Esophagus muscularis mucosa (tissue), 4 donors: ENCODE measurements around the gene SPATA24. TPM values are rescaled to one million over a fixed set of nuclear protein-coding genes. Genes with fewer than 3 reads are reported as not detected.

Experiments
- DNase-seq: peaks from one replicate; pipeline ENCODE4 v3.0.0-alpha.2; 2017; ENCODE audit errors: extremely low spot score
- H3K27ac ChIP-seq, 4 donors: fragments of 200-600 bp; sonication (generic); replicated peaks in 1 of 4; 1 replicate in 3 of 4; 2 replicates in 1 of 4; pipeline ENCODE4 v1.5.1; 2016 to 2019; ENCODE audit warnings: mild to moderate bottlenecking in 1 of 4
- H3K27me3 ChIP-seq, 4 donors: fragments of 200-600 bp; sonication (generic); one replicate each; pipeline versions ENCODE4 v1.5.1 to v1.6.0; 2016 to 2019
- H3K36me3 ChIP-seq, 4 donors: fragments of 200-600 bp; sonication (generic); one replicate each; pipeline ENCODE4 v1.5.1; 2016 to 2019
- H3K4me1 ChIP-seq, 4 donors: fragments of 200-600 bp; sonication (generic); one replicate each; pipeline ENCODE4 v1.5.1; 2016 to 2019
- H3K4me3 ChIP-seq, 4 donors: fragments of 200-600 bp; sonication (generic); 1 replicate in 2 of 4; 2 replicates in 2 of 4; pipeline ENCODE4 v1.5.1; 2016 to 2019; ENCODE audit warnings: mild to moderate bottlenecking in 4 of 4, moderate library complexity in 1 of 4
- H3K9me3 ChIP-seq, 4 donors: fragments of 200-600 bp; sonication (generic); 1 replicate in 3 of 4; 2 replicates in 1 of 4; pipeline ENCODE4 v1.5.1; 2016 to 2019
- EP300 ChIP-seq: sonication (generic); formaldehyde crosslinking; IDR thresholded peaks from one replicate; pipeline ENCODE4 v1.6.1; 2017; ENCODE audit warnings: antibody characterized with exemption
- POLR2A ChIP-seq: fragments of 450-650 bp; IDR thresholded peaks from one replicate; pipeline ENCODE4 v1.6.1; 2017; ENCODE audit warnings: antibody characterized with exemption, moderate library complexity, mild to moderate bottlenecking, low read depth
- POLR2AphosphoS5 ChIP-seq, 2 donors: sonication (generic); formaldehyde crosslinking; IDR thresholded peaks; one replicate each; pipeline ENCODE4 v1.6.1; 2017; ENCODE audit warnings: antibody characterized with exemption in 2 of 2
- WGBS: methylation state at CpG from one replicate; pipeline ENCODE4 v1.1.5; 2018; 5-methylcytosine and 5-hydroxymethylcytosine counted together
- intact Hi-C: fragments of 100-400 bp; cut with DNase I; formaldehyde crosslinking; loops from one replicate; pipeline ENCODE4 v1.15.1; 2023
- total RNA-seq, 4 donors: library from RNA; depleted of rRNA; stranded (reverse); fragments of >200 nt; gene quantifications; one replicate each; pipeline versions ENCODE4 v1.1.0 to v1.2.1, GENCODE V29; 2016
- TF ChIP-seq, protein P1 (sequence below), 3 experiments: fragments of 200-600 bp in 2 of 3; fragments of 450-650 bp in 1 of 3; sonication (generic) in 2 of 3; IDR thresholded peaks; one replicate each; pipeline ENCODE4 v1.5.1; 2017 to 2019; ENCODE audit warnings: antibody characterized with exemption in 3 of 3, mild to moderate bottlenecking in 2 of 3, moderate library complexity in 1 of 3

SPATA24 gene
- total RNA-seq, 4 donors from 2014 or later: 2.9 to 6.5 (median 4.8) TPM

DNA sequence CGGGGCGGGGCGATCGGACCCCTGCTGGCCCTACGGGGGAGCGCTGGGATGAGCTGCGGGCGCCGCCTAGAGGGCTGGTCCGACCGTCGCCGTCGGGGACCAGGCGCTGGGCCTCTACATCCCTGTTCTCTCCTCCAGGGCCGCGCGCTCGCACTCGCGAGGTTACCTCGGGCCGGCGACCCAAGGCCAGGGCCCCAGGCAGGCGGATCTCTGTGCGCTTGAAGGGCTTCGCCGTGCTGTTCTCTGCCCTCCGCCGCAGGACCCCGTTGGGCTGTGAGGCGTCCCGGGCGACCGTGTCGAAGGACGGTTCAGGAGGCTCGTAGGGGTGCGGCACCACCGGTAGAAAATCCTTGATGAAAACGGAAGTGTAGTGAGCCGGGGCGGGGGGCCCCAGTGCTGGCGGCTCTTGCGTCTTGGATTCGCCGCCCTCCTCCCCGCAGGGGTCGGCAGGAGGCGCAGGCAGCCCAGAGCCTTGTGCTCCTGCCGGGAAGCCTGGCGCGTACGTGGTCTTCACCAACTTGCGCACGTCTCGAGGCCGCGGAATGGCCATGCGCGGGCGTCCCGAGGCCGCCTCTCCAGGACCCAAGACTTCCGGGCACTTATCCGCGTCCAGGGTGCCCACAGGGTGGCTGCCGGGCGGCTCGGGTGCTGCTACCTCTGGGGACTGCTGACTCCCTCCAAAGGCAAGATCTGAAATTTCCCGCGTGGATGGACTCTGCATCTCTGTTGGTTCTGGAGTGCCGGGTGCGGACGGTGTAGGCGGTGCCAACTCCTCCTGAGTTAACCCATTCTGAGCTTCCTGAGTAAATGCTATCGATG, 11.0 kb downstream of the SPATA24 start:
- intact Hi-C loops: no loop called here
- peak overlapping the region; percentile 58 to 63 (median 62) for H3K4me3 ChIP-seq
- peak overlapping the region in 2 of 4 donors; percentile 79 to 84 for H3K27ac ChIP-seq
- no peaks in the 10 kb centered on the region for H3K9me3 ChIP-seq
- peaks cover 0 to 37% (median 6%) of the 10 kb centered on the region in 4 donors for H3K27me3 ChIP-seq
- H3K36me3 ChIP-seq: peaks cover 0 to 15% (median 0%) of the 10 kb centered on the region in 4 donors
- 15% methylated on average over 17 of the region's 77 CpGs for WGBS
- no peak for TF ChIP-seq POLR2A
- TF ChIP-seq EP300: no peak
- TF ChIP-seq, protein P1, sequence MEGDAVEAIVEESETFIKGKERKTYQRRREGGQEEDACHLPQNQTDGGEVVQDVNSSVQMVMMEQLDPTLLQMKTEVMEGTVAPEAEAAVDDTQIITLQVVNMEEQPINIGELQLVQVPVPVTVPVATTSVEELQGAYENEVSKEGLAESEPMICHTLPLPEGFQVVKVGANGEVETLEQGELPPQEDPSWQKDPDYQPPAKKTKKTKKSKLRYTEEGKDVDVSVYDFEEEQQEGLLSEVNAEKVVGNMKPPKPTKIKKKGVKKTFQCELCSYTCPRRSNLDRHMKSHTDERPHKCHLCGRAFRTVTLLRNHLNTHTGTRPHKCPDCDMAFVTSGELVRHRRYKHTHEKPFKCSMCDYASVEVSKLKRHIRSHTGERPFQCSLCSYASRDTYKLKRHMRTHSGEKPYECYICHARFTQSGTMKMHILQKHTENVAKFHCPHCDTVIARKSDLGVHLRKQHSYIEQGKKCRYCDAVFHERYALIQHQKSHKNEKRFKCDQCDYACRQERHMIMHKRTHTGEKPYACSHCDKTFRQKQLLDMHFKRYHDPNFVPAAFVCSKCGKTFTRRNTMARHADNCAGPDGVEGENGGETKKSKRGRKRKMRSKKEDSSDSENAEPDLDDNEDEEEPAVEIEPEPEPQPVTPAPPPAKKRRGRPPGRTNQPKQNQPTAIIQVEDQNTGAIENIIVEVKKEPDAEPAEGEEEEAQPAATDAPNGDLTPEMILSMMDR (IDR thresholded peaks at IDR 0.05): peak in 2 of 3 experiments; percentile 20 to 41
- TF ChIP-seq POLR2AphosphoS5 (IDR thresholded peaks at IDR 0.05): no peak
- H3K4me1 ChIP-seq: peaks cover 57 to 77% (median 65%) of the 10 kb centered on the region in 4 donors
- DNase-seq: no peak

GRCh38 chr5:139392324-139392677, 11.6 kb downstream of the SPATA24 start:
- WGBS: no CpG with 5 or more reads among the region's 36 CpGs
- Histone ChIP-seq H3K27ac (peak overlapping the region; percentile 11 to 49 (median 37)), H3K36me3 (peaks cover 0 to 15% (median 0%) of the 10 kb centered on the region in 4 donors), H3K4me3 (peak overlapping the region; percentile 58 to 63 (median 62)), H3K4me1 (peaks cover 59 to 76% (median 66%) of the 10 kb centered on the region in 4 donors), H3K27me3 (peaks cover 0 to 37% (median 6%) of the 10 kb centered on the region in 4 donors), H3K9me3 (no peaks in the 10 kb centered on the region)
- intact Hi-C loops: no loop called here
- no peak for DNase-seq
- no peak for TF ChIP-seq POLR2A
- TF ChIP-seq, protein P1 (IDR thresholded peaks at IDR 0.05): no peak
- TF ChIP-seq POLR2AphosphoS5 (IDR thresholded peaks at IDR 0.05): no peak
- no peak for TF ChIP-seq EP300

DNA sequence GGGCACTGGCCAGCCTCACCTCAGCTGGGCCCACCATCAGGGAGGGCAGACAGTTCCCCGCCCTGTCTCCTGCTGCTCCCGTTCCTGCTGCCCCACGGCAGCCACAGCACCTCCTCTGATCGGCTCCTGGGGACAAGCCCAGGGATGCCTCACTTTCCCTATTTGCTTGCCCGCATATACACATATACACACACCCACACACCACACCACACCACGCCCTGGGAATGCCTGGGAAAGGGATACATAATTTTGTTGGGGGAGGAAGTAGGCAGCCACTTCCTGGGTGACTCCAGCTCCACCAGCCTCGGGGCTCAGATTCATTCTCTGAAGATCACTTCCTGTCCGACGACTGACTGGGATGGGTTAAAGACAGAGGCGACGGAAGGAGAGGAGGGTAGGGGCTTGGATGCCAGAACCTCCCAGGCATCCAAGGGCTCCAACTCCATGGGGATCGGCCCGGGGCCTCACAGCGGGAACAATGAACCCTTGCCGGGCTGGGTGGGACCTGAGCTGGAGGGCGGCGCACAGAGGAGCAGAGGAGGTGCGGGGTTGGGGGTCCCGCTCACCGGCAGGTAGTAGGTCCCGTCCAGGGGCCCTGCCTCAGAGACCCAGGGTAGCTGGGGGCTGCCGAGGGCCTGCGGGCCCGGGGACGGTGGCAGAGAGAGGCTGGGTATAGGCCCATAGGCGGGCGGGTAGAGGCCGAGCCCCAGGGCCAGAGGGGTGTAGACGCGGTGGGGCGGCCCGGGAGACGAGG, 12.1 kb downstream of the SPATA24 start:
- Histone ChIP-seq H3K9me3 (no peaks in the 10 kb centered on the region), H3K27ac (peak overlapping the region; percentile 11 to 49 (median 37)), H3K27me3 (peaks cover 0 to 37% (median 6%) of the 10 kb centered on the region in 4 donors), H3K36me3 (peaks cover 0 to 15% (median 0%) of the 10 kb centered on the region in 4 donors), H3K4me3 (peak overlapping the region; percentile 58 to 63 (median 62)), H3K4me1 (peaks cover 59 to 70% (median 66%) of the 10 kb centered on the region in 4 donors)
- no peak for DNase-seq
- intact Hi-C loops: no loop called here
- 61% methylated on average over 17 of the region's 33 CpGs for WGBS
- TF ChIP-seq EP300 (no peak), POLR2AphosphoS5 (IDR thresholded peaks at IDR 0.05) (no peak), POLR2A (no peak)
- TF ChIP-seq, protein P1 (IDR thresholded peaks at IDR 0.05): no peak

GRCh38 chr5:139390639-139391569, 13.0 kb downstream of the SPATA24 start:
- H3K27me3 ChIP-seq: peaks cover 0 to 37% (median 6%) of the 10 kb centered on the region in 4 donors
- no peak for TF ChIP-seq EP300
- TF ChIP-seq, protein P1 (IDR thresholded peaks at IDR 0.05): no peak
- TF ChIP-seq POLR2AphosphoS5 (IDR thresholded peaks at IDR 0.05): no peak
- TF ChIP-seq POLR2A: no peak
- DNase-seq: no peak
- peaks cover 0 to 15% (median 0%) of the 10 kb centered on the region in 4 donors for H3K36me3 ChIP-seq
- no peaks in the 10 kb centered on the region for H3K9me3 ChIP-seq
- H3K4me1 ChIP-seq: peaks cover 58 to 67% (median 64%) of the 10 kb centered on the region in 4 donors
- H3K4me3 ChIP-seq: no peak overlapping the region
- WGBS: 82% methylated on average over 7 of the region's 10 CpGs
- H3K27ac ChIP-seq: peak overlapping the region in 3 of 4 donors; percentile 18 to 49 (median 41)
- intact Hi-C loops: no loop called here
